Mesothelial cell of epicardium (in vitro differentiated cells): ENCODE measurements around the gene HLA-DQA1. TPM values are rescaled to one million over a fixed set of nuclear protein-coding genes. Genes with fewer than 3 reads are reported as not detected.

ENCODE experiments used
- DNase-seq, 2 experiments: peaks; one replicate each; pipeline ENCODE4 v3.0.0; 2021; ENCODE audit warnings: low spot score in 2 of 2; ENCODE audit not compliant: unreplicated experiment in 2 of 2
- H3K27ac Mint-ChIP-seq: 2 replicates; pipeline ENCODE4 v1.8.0; 2021; ENCODE audit warnings: mixed read lengths
- H3K27me3 Mint-ChIP-seq: 2 replicates; pipeline ENCODE4 v1.8.0; 2021; ENCODE audit warnings: low read depth, mixed read lengths
- H3K36me3 Mint-ChIP-seq: 2 replicates; pipeline ENCODE4 v1.8.0; 2021; ENCODE audit warnings: mixed read lengths
- H3K4me1 Mint-ChIP-seq: 2 replicates; pipeline ENCODE4 v1.8.0; 2021; ENCODE audit warnings: mixed read lengths
- H3K4me3 Mint-ChIP-seq: 2 replicates; pipeline ENCODE4 v1.8.0; 2021; ENCODE audit warnings: mild to moderate bottlenecking, moderate library complexity, mixed read lengths
- H3K9me3 Mint-ChIP-seq: 2 replicates; pipeline ENCODE4 v1.8.0; 2021; ENCODE audit warnings: mixed read lengths
- CTCF ChIP-seq: fragments of 200-600 bp; sonication (generic); IDR thresholded peaks from one replicate; pipeline ENCODE4 v1.5.0; 2021; ENCODE audit warnings: antibody characterized with exemption; ENCODE audit not compliant: unreplicated experiment
- total RNA-seq: library from RNA; stranded (reverse); gene quantifications from 3 replicates; pipeline ENCODE4 v1.2.1, GENCODE V29; 2021

HLA-DQA1 gene
- total RNA-seq, 1 donor from 2014 or later, result not detected

- Mint-ChIP-seq H3K27me3 (peaks cover 18% of the 10 kb centered on the region), H3K36me3 (no peaks in the 10 kb centered on the region), H3K4me3 (no peak overlapping the region), H3K27ac (no peak overlapping the region), H3K4me1 (peaks cover 4% of the 10 kb centered on the region), H3K9me3 (peaks cover 8% of the 10 kb centered on the region)
- TF ChIP-seq CTCF, result no peak
- DNase-seq, result no peak
These were observed 21.2 kb downstream of the HLA-DQA1 start for GRCh38 chr6:32658268-32658897.

- DNase-seq, result no peak
- no peak for TF ChIP-seq CTCF
- Mint-ChIP-seq H3K27ac (no peak overlapping the region), H3K4me1 (peaks cover 9% of the 10 kb centered on the region), H3K27me3 (peaks cover 32% of the 10 kb centered on the region), H3K4me3 (no peak overlapping the region), H3K36me3 (no peaks in the 10 kb centered on the region), H3K9me3 (peaks cover 8% of the 10 kb centered on the region)
These were observed 22.8 kb downstream of the HLA-DQA1 start for GRCh38 chr6:32659856-32660595.

- H3K4me1 Mint-ChIP-seq, result peaks cover 25% of the 10 kb centered on the region
- no peak for DNase-seq
- peaks cover 45% of the 10 kb centered on the region for H3K27me3 Mint-ChIP-seq
- no peaks in the 10 kb centered on the region for H3K36me3 Mint-ChIP-seq
- no peak for TF ChIP-seq CTCF
- H3K27ac Mint-ChIP-seq, result no peak overlapping the region
- no peak overlapping the region for H3K4me3 Mint-ChIP-seq
- no peaks in the 10 kb centered on the region for H3K9me3 Mint-ChIP-seq
These were observed 24.9 kb downstream of the HLA-DQA1 start for GRCh38 chr6:32662099-32662498.

- no peak for DNase-seq
- no peak overlapping the region for H3K4me3 Mint-ChIP-seq
- H3K27ac Mint-ChIP-seq, result no peak overlapping the region
- peaks cover 49% of the 10 kb centered on the region for H3K27me3 Mint-ChIP-seq
- H3K36me3 Mint-ChIP-seq, result no peaks in the 10 kb centered on the region
- TF ChIP-seq CTCF, result no peak
- no peaks in the 10 kb centered on the region for H3K9me3 Mint-ChIP-seq
- peaks cover 25% of the 10 kb centered on the region for H3K4me1 Mint-ChIP-seq
These were observed 25.6 kb downstream of the HLA-DQA1 start for GRCh38 chr6:32662836-32663235.

- peaks cover 25% of the 10 kb centered on the region for H3K4me1 Mint-ChIP-seq
- H3K9me3 Mint-ChIP-seq, result no peaks in the 10 kb centered on the region
- peaks cover 47% of the 10 kb centered on the region for H3K27me3 Mint-ChIP-seq
- no peak overlapping the region for H3K27ac Mint-ChIP-seq
- H3K36me3 Mint-ChIP-seq, result no peaks in the 10 kb centered on the region
- TF ChIP-seq CTCF, result no peak
- DNase-seq, result no peak
- H3K4me3 Mint-ChIP-seq, result peak overlapping the region; percentile 73
These were observed 27.1 kb downstream of the HLA-DQA1 start for GRCh38 chr6:32664354-32664753.
